Stimulated activated CD8-positive, alpha-beta memory T cell treated with anti-CD3 and anti-CD28 coated beads, Interleukin-15, amount 100 ng/mL, for 24 hours (primary cell): ENCODE data around the gene SMG6.
"Not testable (repeated sequence)": the region's sequence is repeated elsewhere in the genome, so short reads cannot be mapped to it uniquely, and the experiment has no call there.

Experiments
- DNase-seq: peaks from one replicate; pipeline ENCODE4 v3.0.0-alpha.2; 2020; ENCODE audit warnings: low read depth

Gene SMG6

DNA sequence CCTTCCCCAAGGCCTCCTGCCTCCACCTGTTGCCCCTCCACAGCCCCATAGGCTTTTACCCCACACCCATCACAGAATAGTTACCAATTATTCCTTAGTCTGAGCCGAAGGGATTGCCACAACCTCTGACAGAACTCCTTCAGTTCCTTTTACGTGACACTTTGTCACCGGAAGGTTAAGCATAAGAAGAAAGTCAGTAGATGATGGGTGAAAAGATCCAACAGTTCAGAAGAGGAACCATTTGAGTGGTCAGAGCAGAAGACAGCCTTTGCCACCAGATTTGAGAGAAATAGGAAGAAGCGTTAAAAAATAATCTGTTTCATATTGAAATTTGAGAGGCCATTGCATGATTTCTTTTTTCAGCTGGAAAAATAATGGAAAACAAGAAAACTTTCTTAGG is 1.3 kb upstream of the SMG6 start:
- no peak for DNase-seq

DNA sequence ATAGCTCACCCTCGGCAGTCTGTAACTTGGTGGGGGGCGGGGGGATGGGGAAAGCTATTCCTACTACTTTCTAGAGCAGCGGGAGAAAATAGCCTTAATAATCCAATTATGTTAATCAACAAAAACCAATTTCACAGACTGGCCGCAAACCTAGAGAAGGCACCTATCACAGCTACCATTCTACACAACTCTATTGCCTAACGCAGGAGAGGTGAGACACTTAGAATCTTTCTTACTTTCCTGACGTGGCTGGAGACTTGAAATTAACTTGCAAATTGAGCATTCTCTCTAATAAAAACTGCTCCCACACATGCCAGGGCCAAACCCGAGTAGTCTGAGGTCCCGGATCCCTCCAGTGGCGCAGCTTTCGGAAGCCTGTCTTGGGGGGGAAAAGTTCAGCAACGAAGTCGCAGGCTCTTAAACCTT is 794 bp downstream of the SMG6 start:
- no peak for DNase-seq

DNA sequence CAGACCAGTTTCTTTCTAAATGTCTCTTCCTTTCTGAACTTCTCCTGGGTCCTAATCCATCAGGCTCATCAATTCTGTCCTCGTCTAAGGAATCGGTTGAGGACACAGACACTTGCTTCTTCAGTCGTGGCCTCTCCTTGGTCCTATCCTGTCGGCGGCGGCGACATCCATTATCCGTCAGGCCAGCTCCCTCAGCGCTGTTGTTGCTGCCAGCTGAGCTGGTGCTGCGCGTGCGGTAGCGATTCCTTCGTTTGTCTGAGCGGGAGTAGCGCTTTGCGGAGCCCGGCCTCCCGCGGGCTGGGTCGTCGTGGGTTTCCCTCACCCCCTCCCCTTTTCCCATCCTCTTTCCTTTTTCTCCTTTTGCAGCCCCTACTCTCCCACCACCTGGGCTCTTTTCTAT is 3.8 kb downstream of the SMG6 start:
- no peak for DNase-seq

DNA sequence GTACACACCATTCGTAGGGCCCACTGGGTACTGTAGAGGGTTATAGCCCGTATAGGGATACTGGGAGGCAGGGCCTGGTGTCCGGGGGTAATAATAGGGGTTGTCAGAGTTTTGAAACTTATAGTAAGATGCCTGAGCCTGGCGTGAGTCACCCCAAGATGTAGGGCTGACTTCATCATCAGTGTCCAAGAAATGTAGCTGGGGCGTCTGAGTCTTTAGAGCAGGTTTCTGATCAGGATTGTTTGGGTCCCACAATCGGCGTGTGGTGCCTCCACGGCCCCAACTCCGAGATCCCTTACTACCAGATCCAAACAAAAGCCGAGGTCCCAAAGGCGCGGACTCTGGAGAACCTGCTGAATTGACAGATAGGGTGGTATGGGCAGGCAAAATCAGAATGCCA is 4.4 kb downstream of the SMG6 start:
- DNase-seq = no peak

DNA sequence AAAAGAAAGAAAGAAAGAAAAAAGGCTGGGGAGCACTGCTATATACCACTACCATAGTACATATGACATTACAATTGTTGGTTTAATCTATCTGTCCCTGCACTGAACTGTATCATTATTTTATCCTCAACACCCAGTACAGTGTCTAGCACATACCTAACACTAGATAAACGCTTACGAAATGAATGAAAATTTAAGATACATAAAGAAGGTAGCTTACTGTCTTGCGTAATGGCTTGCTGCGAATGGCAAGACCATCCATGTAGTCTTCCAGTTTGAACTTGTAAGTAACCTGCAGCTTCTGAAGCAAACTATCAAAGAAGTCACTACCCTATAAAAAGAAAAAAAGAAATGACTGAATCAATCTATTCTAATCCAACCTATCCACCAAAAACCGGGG is 6.6 kb downstream of the SMG6 start:
- DNase-seq = no peak

DNA sequence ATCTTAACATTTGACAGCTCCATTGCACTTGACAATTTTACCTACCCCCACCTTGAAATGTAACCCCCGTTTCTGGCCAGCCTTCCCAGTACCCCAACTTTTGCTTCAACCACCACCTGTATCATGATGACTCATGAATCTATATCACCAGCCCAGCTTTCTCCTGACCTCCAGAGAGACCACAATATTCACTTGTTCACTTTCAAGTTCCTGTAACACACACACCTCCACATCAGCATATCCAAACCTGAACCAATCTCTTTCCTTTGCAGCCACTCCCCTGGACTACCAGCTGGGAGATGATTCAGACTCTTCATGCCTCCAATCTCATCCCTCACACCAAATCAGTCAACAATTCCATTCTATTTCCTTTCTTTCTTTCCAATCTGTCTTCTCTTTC is 8.0 kb downstream of the SMG6 start:
- DNase-seq = no peak

DNA sequence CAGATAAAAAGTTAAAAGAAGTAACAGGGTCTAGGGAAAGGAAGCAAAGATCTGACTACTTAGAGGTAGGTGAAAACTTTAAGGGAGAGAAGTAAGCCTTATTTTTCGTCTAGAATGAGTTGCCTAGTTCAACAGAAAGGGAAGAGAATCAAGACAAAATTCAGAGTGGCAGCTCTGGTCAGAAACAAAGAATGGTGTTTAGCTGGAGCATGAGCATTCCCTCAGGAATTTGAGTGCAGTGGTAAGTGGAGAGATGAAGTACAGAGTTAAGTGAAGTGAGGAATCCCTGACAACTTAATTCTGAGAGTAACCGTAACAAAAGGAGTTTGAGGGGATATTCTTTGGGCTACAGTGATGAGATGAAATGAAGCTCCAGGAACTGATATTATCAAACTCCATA is 11.5 kb downstream of the SMG6 start:
- no peak for DNase-seq

DNA sequence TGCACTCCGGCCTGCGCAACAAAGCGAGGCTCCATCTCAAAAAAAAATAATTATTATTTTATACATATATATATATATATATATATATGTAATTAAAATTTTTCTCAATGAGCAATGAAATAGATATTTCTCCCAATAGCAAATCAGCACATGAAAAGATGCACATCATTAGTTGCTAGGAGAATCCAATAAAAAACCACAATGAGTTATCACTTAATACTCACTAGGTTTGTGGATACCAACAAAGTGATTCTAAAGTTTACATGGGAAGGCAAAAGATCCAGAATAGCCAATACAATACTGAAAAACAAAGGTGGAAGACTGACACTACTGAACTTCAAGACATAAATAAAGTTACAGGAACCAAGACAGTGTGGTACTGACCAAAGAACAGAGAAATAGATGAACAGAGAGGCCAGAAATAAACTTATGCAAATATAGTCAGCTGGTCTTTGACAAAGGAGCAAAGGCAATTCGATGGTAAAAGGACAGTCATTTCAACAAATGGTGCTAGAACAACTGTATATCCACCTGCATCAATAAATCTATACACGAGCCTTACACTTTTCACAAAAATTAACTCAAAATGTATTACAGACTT is 13.6 kb downstream of the SMG6 start:
- no peak for DNase-seq

DNA sequence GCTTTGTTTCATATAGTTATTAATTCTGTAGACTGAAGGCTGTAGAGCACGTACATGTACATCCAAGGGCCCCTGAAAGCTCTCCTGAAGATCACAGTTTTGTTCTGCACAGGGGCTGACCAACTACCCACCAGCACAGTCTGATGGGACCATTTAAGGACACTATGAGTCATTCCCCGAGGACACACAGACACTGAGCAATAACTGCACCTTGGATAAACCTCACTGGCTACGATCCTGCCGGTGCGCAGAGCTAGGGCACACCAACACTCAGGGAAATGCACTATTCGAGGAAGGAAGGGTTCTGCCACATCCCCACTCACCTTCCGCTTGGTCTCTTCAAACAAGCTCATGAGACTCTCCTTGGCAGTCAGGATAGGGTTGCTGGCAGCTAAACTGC is 20.3 kb downstream of the SMG6 start:
- DNase-seq = no peak

DNA sequence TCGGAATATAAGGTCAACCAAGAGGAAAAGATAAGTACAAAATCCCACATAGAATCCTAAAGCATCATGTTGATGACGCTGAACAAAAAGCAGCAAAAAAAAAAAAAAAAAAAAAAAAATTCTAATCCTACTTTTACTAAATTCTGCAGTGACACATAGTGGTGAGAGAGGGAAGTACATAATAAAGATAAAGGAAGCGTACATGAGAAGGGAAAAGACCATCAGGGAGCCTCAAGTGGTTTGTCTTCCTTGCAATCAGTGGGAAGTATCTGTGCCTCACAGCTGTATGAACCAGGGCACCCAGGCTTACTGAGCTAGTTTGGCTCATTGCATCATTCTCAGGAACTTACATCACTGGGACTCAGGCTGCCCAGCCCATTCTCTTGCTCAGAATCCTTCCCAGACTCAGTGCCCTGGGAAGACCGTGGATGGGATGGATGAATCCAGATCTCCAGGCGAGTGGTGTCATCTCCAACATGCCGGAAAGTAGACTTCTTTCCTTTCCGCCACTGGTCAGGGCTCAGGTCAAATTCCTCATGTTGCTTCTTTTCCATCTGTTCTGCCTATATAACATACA is 21.2 kb downstream of the SMG6 start:
- no peak for DNase-seq

DNA sequence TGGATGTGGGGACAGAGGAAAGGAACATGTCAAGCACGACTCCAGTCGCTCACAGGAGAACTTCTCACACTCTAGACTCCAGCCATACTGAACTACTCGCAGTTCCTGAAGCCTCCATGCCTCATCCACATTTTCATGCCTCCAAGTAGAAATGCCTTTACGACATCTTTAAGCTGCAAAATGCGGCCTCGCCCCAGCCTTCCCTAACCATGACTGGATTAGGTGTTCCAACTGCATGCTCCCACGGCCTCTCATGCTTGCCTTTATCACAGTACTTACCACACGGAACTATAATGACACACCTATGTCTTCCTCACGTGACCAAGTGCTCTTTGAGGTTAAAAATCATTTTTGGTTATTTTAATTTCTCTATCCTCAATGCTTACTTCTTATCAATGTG is 23.9 kb downstream of the SMG6 start:
- DNase-seq = no peak

DNA sequence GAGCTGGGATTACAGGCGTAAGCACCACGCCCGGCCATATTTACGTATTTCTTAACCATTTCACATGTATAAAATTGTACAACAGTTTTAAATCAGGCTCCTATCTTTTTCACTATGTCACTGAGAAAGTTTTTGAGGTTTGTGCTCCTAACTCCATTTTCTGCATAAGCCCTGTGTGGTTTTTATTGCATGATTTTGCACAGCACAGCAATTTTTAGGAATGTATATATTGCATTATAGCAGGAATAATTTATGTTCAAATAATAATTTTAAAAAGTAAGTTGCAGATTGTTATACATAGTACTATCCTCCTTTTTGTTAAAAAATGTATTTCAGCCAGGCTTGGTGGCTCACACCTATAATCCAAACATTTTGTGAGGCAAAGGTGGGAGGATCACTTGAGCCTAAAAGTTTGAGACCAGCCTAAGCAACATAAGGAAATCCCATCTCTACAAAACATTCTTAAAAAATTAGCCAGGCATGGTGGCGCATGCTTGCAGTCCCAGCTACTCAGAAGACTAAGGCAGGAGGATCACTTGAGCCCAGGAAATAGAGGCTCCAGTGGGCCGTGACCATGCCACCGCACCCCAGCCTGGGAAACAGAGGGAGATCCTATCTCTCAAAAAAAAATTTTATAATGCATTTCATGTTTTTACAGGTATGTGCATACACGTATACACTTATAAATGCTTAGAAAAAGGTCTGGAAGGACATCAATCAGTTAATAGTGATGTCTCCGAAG is 26.0 kb downstream of the SMG6 start:
- no peak for DNase-seq

DNA sequence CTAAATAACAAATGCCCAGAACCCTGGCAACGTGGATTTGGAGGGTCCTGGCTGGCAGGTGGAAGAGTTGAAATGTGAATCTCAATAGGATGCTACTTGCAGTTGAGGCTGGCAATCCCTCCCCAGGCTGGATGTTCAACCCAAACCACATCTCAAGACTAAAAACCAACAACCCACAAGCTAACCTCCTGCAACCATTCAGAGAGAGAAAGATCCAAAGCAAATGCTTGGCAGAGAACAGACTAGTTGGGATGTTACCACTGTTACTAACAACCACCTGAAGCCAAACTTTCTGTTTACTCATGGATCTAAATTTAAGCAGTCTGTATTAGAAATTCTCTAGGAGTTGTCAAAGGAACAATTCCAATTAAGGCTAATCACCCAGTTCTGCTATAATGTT is 27.9 kb downstream of the SMG6 start:
- DNase-seq = no peak

DNA sequence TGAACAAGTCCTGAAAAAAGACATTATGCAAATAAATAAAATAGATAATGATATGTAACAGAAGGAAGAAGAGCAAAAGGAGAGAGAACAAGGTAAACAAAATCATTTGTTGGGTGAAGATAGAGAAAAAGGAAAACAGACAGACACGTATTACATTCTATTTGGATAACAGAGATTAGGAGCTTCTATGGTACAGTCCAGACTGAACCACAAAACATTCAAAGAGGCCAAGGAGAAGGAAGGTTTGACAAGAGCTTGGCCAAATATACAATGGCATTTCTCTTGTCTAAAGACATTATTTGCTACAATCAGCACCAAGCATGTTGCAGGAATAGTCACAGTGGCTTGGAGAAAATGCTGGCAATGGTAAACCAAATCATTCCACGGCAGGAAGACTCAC is 29.2 kb downstream of the SMG6 start:
- no peak for DNase-seq

DNA sequence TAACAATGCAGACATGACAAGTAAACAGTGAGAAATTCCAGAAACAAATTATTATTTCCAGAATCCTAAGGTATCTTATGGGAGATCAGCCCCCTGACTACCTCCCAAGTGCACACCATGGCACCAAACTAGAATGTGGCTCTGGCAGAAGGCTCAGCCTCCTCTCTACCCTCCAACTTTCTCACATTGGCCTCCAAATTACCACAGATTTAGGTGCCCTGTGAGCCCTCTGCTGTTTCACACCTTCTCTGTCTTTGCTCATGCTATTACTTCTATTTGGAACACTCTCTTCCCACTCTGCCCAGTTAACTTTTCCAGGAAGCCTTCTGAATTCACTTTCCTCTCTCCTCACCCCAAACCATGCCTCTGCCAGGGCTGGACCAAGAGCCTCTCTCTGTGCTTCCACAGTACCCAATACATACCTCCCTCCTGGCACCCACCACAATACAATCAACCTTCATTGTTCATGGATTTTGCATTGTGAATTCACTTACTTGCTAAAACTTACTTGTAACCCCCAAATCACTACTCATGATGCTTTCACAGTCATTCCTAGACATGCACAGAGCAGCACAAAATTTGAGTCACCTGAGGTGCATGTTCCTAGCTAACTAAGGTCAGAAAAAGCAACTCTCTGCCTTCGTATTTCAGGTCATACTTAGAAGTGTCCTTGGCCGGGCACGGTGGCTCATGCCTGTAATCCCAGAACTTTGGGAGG is 31.4 kb downstream of the SMG6 start:
- DNase-seq = no peak

DNA sequence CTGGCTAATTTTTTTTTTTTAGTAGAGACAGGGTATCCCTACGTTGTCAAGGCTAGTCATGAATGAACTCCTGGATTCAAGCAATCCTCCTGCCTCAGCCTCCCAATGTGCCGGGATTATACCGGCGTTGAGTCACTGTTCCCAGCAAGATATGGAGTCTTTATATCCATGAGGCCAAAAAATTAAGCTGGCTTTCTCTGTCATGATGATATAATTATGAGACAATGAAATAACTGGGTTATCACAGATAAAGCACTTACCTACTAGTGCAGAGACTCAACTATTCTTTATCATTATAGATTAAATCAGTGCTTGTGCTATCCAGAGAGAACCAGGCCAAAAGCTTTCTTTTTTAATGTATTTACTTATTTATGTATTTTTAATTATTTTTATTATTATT is 36.2 kb downstream of the SMG6 start:
- DNase-seq = no peak

DNA sequence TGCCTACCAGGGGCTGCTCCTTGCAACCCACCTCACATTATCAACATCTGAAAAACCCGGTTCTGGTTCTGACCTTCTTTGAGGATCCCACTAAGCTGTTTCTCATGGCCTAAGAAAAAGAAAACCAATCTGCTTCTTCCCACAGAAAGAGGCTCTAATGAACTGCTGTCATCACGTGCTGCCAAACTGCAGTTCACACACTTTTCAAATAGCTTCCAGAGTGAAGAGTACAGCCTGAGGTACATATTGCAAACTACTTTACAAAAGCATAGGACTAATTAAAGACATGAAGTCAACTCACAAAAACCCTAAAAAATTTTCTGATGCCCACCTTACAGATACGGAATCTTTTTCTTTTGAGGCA is 36.7 kb downstream of the SMG6 start:
- DNase-seq = no peak

DNA sequence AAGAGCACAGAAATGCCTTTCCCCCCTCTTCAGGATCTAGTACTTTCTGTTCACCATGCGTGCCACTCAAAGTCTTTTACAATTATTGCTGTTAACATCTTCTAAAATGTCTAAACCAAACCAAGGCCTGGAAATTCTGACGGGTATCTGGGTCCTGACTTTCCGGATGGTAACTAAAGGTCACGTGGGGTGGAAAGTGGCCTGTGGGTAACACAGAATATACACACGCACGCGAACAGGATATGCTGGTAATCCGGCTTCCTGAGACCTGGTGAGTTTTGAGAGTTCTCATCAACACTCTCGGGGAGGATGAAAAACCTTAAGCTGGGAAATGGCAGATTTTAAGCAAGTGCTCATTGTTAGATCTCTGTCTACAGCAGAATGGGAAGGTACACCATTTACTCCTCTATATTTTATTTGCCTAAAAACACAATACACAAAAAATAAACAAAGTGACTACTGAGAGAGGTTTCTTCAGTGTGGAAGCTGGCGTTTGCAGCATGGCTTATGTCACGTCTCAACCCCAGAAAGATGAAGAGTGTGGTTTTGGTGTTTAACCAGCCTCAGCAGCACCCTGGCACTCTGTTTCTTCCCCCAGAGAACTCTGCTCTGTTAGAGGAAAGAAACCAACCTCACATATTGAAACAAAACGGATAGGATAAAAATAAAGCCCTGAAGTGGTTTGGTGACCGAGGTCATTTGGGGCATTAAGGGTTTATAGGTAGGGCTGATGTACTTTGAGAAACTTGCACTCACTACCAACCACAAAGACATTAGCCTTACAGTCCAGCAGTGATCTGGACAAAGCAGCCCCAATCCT is 37.3 kb downstream of the SMG6 start:
- DNase-seq = peak; percentile 52

DNA sequence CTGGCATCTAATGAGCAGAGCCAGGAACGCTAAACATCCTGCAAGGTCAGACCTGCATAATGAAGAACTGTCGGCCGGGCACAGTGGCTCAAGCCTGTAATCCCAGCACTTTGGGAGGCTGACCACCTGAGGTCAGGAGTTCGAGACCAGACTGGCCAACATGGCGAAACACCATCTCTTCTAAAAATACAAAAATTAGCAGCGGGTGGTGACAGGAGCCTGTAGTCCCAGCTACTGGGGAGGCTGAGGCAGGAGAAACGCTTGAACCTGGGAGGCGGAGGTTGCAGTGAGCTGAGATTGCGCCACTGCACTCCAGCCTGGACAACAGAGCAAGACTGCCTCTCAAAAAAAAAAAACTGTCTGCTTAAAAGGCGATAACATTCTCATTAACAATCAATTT is 38.4 kb downstream of the SMG6 start:
- not testable (repeated sequence) for DNase-seq

DNA sequence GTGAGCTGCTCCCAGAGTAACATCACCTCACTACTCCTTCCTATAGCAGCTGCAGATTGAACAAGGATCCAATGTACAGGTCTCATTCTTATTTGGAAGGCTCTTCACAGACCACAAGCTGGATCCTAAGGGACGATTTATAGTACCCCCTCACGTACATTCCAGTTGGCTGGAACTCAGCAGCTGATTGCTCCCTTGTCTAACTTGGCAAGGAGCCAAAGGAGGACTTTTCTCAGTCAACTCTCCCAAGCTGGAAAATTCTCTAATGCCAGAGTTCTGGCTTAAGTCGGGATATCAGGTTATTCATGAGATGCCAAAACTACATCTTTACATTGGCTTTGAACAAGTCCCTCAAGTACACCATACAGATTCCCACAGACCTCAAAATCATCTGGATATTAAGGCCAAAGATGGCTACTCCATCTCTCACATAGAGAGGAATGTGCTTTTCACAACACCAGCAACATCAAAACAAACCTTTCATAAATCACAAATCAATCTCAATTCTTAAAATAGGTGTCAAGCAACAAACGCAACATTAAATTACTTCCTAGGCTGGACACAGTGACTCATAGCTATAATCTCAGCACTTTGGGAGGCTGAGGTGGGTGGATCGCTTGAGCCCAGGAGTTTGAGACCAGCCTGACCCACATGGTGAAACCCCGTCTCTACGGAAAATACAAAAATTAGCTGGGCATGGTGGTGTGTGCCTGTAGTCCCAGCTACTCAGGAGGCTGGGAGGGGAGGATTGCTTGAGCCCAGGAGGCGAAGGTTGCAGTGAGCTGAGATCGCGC is 39.3 kb downstream of the SMG6 start:
- no peak for DNase-seq
